Measurements from ENCODE around the gene THUMPD2. TPM values are rescaled to one million over a fixed set of nuclear protein-coding genes. Genes with fewer than 3 reads are reported as not detected.

The THUMPD2 gene
- polyA plus RNA-seq, 1 donor, result 19.2 TPM

GRCh38 chr2:39715822-39716221, 63.2 kb downstream of the THUMPD2 start:
- DNase-seq, result no peak

DNA sequence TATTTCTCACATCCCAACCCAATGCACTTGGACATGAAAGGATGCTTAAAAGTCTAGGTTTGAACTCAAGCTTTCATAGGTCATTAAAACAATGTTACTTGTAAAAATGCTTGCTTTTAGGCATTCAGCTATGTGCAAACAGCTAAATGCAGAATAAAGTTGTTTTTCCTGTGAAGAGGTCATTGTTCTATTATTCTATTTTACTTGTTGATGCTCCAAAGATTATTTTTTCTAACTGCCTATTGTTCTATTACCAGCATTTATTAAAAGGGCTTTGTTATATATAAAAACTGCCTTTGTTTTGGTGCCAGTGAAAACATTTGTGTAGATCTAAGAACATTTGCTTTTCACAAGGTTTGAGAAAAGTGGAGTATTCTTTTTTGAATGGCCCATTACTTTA, 64.0 kb downstream of the THUMPD2 start:
- no peak for DNase-seq

DNA sequence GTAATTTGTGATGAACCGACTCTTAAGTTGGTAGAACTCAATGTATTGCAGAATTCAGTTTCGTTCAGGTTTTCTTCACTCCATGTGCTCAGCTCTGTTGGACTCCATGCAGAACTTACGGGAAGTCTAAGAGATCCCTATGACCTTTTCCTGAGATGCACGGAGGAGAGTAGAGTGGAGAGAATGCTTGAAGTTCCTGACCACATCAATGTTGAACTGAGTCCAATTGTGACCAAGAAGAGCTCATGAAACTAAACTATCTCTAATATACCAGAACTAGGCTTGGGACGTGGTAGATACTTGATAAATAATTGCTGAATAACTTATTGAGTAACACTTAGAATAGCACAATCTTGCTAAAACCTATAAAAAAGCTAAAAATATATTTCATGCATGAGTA, 66.1 kb downstream of the THUMPD2 start:
- DNase-seq, result no peak

DNA sequence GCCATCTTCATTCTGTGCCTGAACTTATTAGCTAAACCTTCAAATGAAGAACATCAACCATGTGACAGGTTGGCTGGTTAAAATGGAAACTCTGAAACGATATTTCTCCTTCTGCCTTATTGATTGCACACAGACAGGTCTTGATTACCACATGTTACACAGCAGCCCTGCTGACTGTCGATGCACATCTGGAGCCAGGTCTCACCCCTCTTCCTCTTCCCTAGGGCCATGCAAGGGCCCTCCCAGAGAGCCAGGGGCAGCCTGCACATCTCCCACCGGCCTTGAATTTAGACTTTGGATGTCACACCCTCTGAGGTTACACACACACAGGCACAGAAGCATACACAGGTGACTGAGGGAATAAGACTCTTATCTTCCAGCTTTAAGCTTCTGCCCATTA, 68.3 kb downstream of the THUMPD2 start:
- no peak for DNase-seq

- no peak for DNase-seq
Observed at GRCh38 chr2:39708003-39708402, 71.1 kb downstream of the THUMPD2 start.

- DNase-seq, result no peak
Observed at GRCh38 chr2:39706945-39707344, 72.1 kb downstream of the THUMPD2 start.

GRCh38 chr2:39706312-39706711, 72.7 kb downstream of the THUMPD2 start:
- no peak for DNase-seq

DNA sequence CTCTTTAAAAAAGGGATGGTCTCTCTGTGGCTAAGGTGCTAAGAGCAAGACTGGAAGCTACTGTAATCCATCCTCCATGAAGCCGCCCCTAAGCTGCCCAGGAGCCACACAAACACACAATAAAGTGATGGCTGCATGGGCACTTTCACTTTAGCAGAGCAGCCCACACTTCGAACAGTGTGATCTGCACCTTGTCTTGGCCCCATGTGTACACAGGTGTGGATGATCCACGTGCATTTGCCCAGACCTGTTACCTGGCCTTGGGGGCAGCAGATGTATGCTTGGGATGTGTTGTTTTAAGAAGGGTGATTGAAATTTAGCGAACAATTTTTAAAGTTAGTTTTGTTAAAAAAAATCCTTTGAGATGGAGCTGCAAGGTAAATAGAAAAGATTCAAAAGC, 73.4 kb downstream of the THUMPD2 start:
- DNase-seq, result no peak

- DNase-seq, result no peak
Observed at GRCh38 chr2:39704540-39704939, 74.5 kb downstream of the THUMPD2 start.

GRCh38 chr2:39703181-39703872, 75.7 kb downstream of the THUMPD2 start:
- no peak for DNase-seq

DNA sequence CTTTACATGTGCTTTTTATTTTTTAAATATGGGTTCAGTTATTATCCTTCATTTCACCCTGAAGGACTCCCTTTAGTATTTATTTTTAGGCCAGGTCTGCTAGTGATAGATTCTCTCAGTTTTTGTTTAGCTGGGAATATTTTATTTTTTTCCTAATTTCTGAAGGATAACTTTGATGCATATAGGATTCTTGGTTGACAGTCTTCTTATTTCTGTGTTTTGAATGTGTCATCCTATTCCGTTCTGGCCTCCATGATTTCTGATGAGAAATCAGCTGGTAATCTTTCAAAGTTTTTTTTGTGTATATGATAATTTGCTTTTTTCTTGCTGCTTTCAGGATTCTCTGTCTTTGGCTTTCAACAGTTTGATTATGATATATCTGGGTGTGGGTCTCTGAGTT, 77.9 kb downstream of the THUMPD2 start:
- DNase-seq, result no peak

DNA sequence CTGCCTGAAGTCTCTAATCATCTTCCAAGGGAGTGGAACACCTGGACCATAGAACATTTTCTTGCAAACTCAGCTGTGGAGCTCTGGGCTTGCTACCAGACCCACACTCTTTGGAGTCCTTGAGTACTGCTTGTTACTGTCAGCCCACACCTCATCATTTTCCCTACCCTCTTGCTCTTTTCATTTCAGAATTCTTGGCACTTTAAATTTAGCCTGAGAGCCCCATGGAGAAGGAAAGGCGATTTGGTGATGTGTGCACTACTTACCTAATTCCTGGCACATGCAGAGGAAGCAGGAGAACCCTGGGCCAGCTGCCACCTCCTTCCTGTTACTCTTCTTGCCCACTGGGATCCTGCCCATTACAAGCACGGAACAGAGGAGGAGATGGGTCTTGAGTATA, 81.6 kb downstream of the THUMPD2 start:
- peak; percentile 52 for DNase-seq

GRCh38 chr2:39696838-39697237, 82.2 kb downstream of the THUMPD2 start:
- DNase-seq, result peak; percentile 22

- DNase-seq, result no peak
Observed at GRCh38 chr2:39696101-39696553, 82.9 kb downstream of the THUMPD2 start.

DNA sequence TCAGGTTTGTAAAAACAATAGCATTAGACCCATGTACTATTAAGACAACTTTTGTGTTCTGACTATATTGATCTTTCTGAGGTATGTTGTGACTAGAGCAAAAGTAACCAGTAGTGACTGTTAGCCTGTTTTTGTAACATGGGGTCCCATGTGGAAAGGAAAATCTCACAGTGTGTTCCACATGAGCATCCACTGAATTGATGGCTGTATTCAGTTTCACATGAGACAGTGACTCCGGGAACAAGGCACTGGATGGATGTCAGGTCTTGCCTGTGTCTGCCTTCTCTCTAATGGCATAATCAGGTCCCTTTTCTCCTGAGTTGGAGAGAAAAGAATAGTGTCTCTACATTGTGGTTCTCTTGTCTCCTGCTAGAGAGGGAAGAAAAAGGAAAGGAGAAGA, 85.8 kb downstream of the THUMPD2 start:
- no peak for DNase-seq

DNA sequence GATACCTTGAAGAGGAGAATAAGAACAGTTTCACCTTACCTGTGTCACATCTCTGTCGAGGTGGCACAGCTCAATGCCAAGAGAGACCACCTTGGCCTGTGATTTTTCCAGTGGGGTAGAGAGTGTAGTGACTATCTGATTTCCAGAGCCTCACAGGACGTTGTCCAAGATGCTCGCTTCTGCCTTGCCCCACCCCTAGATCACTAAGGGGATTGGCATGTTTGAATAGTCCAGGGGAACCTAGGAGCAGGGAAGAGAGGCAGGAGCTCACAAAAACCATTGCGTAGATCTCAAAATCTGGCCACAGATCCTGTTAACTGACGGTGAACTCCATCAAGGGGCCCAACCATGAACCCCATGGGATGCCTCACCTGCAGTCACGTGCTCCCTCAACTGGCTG, 89.2 kb downstream of the THUMPD2 start:
- DNase-seq, result no peak

DNA sequence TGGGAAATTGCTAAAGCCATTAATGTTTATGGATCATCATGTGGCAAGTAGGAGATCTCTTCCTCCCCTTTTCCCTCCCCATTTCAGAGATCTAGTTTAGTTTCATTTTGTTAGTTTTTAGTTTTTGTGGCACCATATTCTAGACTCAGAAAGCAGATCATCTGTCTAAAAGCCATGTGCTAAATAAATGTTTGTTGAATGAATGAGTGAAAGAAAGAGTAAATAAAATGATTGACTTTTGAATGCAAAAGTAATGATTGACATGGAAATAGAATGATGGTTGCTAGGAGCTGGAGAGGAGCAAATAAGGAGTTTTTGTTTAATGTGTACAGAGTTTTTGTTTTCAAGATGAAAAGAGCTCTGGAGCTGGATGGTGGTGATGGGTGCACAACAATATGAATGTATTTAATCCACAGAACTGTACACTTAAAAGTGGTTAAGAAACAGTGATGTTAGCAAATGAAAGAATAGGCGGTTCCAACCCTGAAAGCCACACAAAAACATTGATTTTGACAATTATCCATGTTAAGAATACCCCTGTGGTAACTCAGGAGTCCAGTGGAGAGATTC, 89.7 kb downstream of the THUMPD2 start:
- no peak for DNase-seq

GRCh38 chr2:39688181-39688580, 90.9 kb downstream of the THUMPD2 start:
- no peak for DNase-seq

- DNase-seq, result no peak
Observed at GRCh38 chr2:39686456-39686855, 92.6 kb downstream of the THUMPD2 start.

Other genes with a start within 250 kb of the THUMPD2 start
- 15.2 TPM for gene TMEM178A, start 113.3 kb downstream of the THUMPD2 start, polyA plus RNA-seq (ENCODE audit: insufficient read length)

Measured in hindlimb muscle (tissue), 1 donor.